ENCODE data around the gene CACNA2D1. TPM values are rescaled to one million over a fixed set of nuclear protein-coding genes. Genes with fewer than 3 reads are reported as not detected.

CACNA2D1 gene
- total RNA-seq, 1 donor from 2014 or later = not detected

GRCh38 chr7:82348251-82348650, 95.3 kb downstream of the CACNA2D1 start:
- ATAC-seq (ENCODE audit: low read depth) = no peak
- TF ChIP-seq, protein P1, sequence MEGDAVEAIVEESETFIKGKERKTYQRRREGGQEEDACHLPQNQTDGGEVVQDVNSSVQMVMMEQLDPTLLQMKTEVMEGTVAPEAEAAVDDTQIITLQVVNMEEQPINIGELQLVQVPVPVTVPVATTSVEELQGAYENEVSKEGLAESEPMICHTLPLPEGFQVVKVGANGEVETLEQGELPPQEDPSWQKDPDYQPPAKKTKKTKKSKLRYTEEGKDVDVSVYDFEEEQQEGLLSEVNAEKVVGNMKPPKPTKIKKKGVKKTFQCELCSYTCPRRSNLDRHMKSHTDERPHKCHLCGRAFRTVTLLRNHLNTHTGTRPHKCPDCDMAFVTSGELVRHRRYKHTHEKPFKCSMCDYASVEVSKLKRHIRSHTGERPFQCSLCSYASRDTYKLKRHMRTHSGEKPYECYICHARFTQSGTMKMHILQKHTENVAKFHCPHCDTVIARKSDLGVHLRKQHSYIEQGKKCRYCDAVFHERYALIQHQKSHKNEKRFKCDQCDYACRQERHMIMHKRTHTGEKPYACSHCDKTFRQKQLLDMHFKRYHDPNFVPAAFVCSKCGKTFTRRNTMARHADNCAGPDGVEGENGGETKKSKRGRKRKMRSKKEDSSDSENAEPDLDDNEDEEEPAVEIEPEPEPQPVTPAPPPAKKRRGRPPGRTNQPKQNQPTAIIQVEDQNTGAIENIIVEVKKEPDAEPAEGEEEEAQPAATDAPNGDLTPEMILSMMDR (IDR thresholded peaks at IDR 0.05) = no peak
- Mint-ChIP-seq H3K4me1 (no peaks in the 10 kb centered on the region), H3K9me3 (peaks cover 7% of the 10 kb centered on the region), H3K4me3 (no peak overlapping the region), H3K27ac (no peak overlapping the region), H3K27me3 (no peaks in the 10 kb centered on the region), H3K36me3 (ENCODE audit: low read depth) (no peaks in the 10 kb centered on the region)
- ChIA-PET POLR2A (no interaction called here), CTCF (no interaction called here)
- intact Hi-C loops (cut with micrococcal nuclease) = no loop called here
- no peak for DNase-seq

GRCh38 chr7:82347808-82348207, 95.8 kb downstream of the CACNA2D1 start:
- Mint-ChIP-seq H3K9me3 (peaks cover 7% of the 10 kb centered on the region), H3K27ac (no peak overlapping the region), H3K4me3 (no peak overlapping the region), H3K27me3 (no peaks in the 10 kb centered on the region), H3K4me1 (no peaks in the 10 kb centered on the region), H3K36me3 (ENCODE audit: low read depth) (no peaks in the 10 kb centered on the region)
- intact Hi-C loops (cut with micrococcal nuclease) = no loop called here
- ATAC-seq (ENCODE audit: low read depth) = no peak
- DNase-seq = no peak
- POLR2A ChIA-PET = no interaction called here
- CTCF ChIA-PET = no interaction called here
- TF ChIP-seq, protein P1 (IDR thresholded peaks at IDR 0.05) = no peak

- Mint-ChIP-seq H3K27me3 (no peaks in the 10 kb centered on the region), H3K9me3 (peaks cover 6% of the 10 kb centered on the region), H3K36me3 (ENCODE audit: low read depth) (no peaks in the 10 kb centered on the region), H3K27ac (no peak overlapping the region), H3K4me1 (no peaks in the 10 kb centered on the region), H3K4me3 (no peak overlapping the region)
- ATAC-seq (ENCODE audit: low read depth) = no peak
- intact Hi-C loops (cut with micrococcal nuclease) = no loop called here
- TF ChIP-seq, protein P1 (IDR thresholded peaks at IDR 0.05) = no peak
- ChIA-PET POLR2A (no interaction called here), CTCF (no interaction called here)
- no peak for DNase-seq
Measured at GRCh38 chr7:82345886-82346285, 97.7 kb downstream of the CACNA2D1 start.

GRCh38 chr7:82343716-82344115, 99.9 kb downstream of the CACNA2D1 start:
- TF ChIP-seq, protein P1 (IDR thresholded peaks at IDR 0.05) = no peak
- H3K4me3 Mint-ChIP-seq = no peak overlapping the region
- no peak overlapping the region for H3K27ac Mint-ChIP-seq
- intact Hi-C loops (cut with micrococcal nuclease) = no loop called here
- H3K36me3 Mint-ChIP-seq (ENCODE audit: low read depth) = no peaks in the 10 kb centered on the region
- H3K27me3 Mint-ChIP-seq = no peaks in the 10 kb centered on the region
- H3K4me1 Mint-ChIP-seq = no peaks in the 10 kb centered on the region
- DNase-seq = no peak
- CTCF ChIA-PET = no interaction called here
- peaks cover 3% of the 10 kb centered on the region for H3K9me3 Mint-ChIP-seq
- no peak for ATAC-seq (ENCODE audit: low read depth)
- POLR2A ChIA-PET = no interaction called here

DNA sequence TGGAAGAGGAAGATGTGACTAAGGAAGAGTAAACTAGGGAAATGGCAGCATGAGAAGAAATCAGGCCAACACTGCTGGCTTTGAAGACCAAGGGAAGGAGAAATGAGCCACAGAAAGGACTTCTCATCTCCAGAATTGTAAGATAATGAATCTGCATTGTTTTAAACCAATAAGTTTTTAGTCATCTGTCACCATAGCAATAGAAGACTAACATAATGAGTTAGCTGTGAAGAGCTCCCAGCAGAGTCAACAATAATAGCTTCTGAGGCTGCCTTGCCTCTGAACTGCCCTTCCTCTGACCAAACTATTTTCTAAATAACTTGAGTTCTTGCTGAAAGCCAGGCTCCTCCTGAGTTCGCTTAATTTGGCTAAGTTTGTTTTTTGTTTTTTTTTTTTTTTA, 103.6 kb downstream of the CACNA2D1 start:
- TF ChIP-seq, protein P1 (IDR thresholded peaks at IDR 0.05) = no peak
- no peak for ATAC-seq (ENCODE audit: low read depth)
- ChIA-PET POLR2A (no interaction called here), CTCF (no interaction called here)
- DNase-seq = no peak
- Mint-ChIP-seq H3K27ac (no peak overlapping the region), H3K27me3 (no peaks in the 10 kb centered on the region), H3K36me3 (ENCODE audit: low read depth) (no peaks in the 10 kb centered on the region), H3K4me1 (no peaks in the 10 kb centered on the region), H3K9me3 (no peaks in the 10 kb centered on the region), H3K4me3 (no peak overlapping the region)
- intact Hi-C loops (cut with micrococcal nuclease) = no loop called here
